Spleen (tissue), 11 donors: ENCODE results near the gene SUV39H1. TPM values are rescaled to one million over a fixed set of nuclear protein-coding genes. Genes with fewer than 3 reads are reported as not detected.
"Not testable (repeated sequence)": the region's sequence is repeated elsewhere in the genome, so short reads cannot be mapped to it uniquely, and the experiment has no call there.

ENCODE experiments used
- DNase-seq: peaks from one replicate; pipeline ENCODE4 v3.0.0-alpha.2; 2020
- H3K27ac ChIP-seq, 8 donors: fragments of 200-600 bp; sonication (generic) in 7 of 8; 1 replicate in 4 of 8; 2 replicates in 4 of 8; pipeline versions ENCODE4 v1.5.0 to v1.8.0; 2016 to 2021; ENCODE audit warnings: inconsistent platforms in 4 of 8, mild to moderate bottlenecking in 4 of 8, moderate library complexity in 1 of 8
- H3K27me3 ChIP-seq, 7 donors: fragments of 200-600 bp; sonication (generic) in 6 of 7; replicated peaks in 1 of 7; 1 replicate in 4 of 7; 2 replicates in 3 of 7; pipeline versions ENCODE4 v1.5.0 to v1.8.0; 2016 to 2021; ENCODE audit warnings: inconsistent platforms in 3 of 7, mild to moderate bottlenecking in 1 of 7
- H3K36me3 ChIP-seq, 6 donors: fragments of 200-600 bp; sonication (generic) in 5 of 6; 1 replicate in 4 of 6; 2 replicates in 2 of 6; pipeline versions ENCODE4 v1.5.0 to v1.8.0; 2016 to 2021; ENCODE audit warnings: inconsistent platforms in 2 of 6
- H3K4me1 ChIP-seq, 6 donors: fragments of 200-600 bp; sonication (generic) in 5 of 6; 1 replicate in 3 of 6; 2 replicates in 3 of 6; pipeline versions ENCODE4 v1.5.0 to v1.8.0; 2016 to 2021; ENCODE audit warnings: inconsistent platforms in 3 of 6
- H3K4me3 ChIP-seq, 8 donors: fragments of 200-600 bp; sonication (generic) in 7 of 8; 1 replicate in 4 of 8; 2 replicates in 4 of 8; pipeline versions ENCODE4 v1.5.0 to v1.8.0; 2016 to 2021; ENCODE audit warnings: inconsistent platforms in 4 of 8, mild to moderate bottlenecking in 4 of 8, moderate library complexity in 2 of 8
- H3K9me3 ChIP-seq, 8 donors: fragments of 200-600 bp; sonication (generic) in 7 of 8; 1 replicate in 4 of 8; 2 replicates in 4 of 8; pipeline versions ENCODE4 v1.5.0 to v1.8.0; 2016 to 2021; ENCODE audit warnings: inconsistent platforms in 4 of 8
- POLR2A ChIP-seq, 3 donors: fragments of 450-650 bp; IDR thresholded peaks; one replicate each; pipeline ENCODE4 v1.5.1; 2017; ENCODE audit warnings: antibody characterized with exemption in 3 of 3, mild to moderate bottlenecking in 1 of 3
- POLR2AphosphoS5 ChIP-seq, 3 donors: sonication (generic); formaldehyde crosslinking; IDR thresholded peaks; one replicate each; pipeline ENCODE4 v1.5.1; 2017; ENCODE audit warnings: antibody characterized with exemption in 3 of 3
- WGBS, 5 donors: extraction: QIAGEN DNeasy Blood & Tissue Kit in 3 of 5; methylation state at CpG; one replicate each; pipeline versions ENCODE4 v1.1.5 to v1.1.7; 2013 to 2018; 5-methylcytosine and 5-hydroxymethylcytosine counted together
- intact Hi-C: fragments of 100-400 bp; cut with DNase I; formaldehyde crosslinking; loops from one replicate; pipeline ENCODE4 v1.15.0; 2023; ENCODE audit warnings: low total_unique reads
- polyA plus RNA-seq, 3 donors: library from polyadenylated mRNA; stranded (reverse); fragments of 200-250 nt; gene quantifications; one replicate each; pipeline ENCODE4 v1.2.1, GENCODE V29; 2013
- total RNA-seq, 7 donors: library from RNA; depleted of rRNA in 3 of 7; stranded (reverse); fragments of >200 nt in 3 of 7; fragmentation: NEBNext Ultra II Directional in 4 of 7; extraction: Animal tissue kit (Norgen Biotek cat#: 25700) in 4 of 7; gene quantifications; one replicate each; pipeline versions ENCODE4 v1.1.0 to v1.2.1, GENCODE V29; 2016 to 2021
- TF ChIP-seq, protein P1 (sequence below), 11 experiments: fragments of 200-600 bp in 7 of 11; fragments of 450-650 bp in 4 of 11; sonication (generic) in 4 of 11; IDR thresholded peaks in 8 of 11; conservative IDR thresholded peaks in 3 of 11; 1 replicate in 7 of 11; 2 replicates in 4 of 11; pipeline versions ENCODE4 v1.4.0 to v1.8.0; 2016 to 2021; ENCODE audit warnings: antibody characterized with exemption in 11 of 11, inconsistent platforms in 4 of 11, mild to moderate bottlenecking in 1 of 11
- donor health status: healthy with polysubstance abuse.
- donor health status: DM: no; HTN: no; CAD: no; lungs with moderate emphysema.
- donor health status: DM: no; HTN: no; CAD: no.
- donor health status: Bipolar disorder and iron deficiency.
- donor health status: healthy.
- donor health status: DM: no; HTN: no; CAD: no.
- donor health status: DM: yes; HTN: yes; CAD: no.

Gene SUV39H1
- total and polyA plus RNA-seq, 10 donors, result 4.0 to 9.2 (median 6.9) TPM

- no peak for DNase-seq
- Histone ChIP-seq H3K9me3 (peaks cover 0 to 5% (median 0%) of the 10 kb centered on the region in 8 donors), H3K27me3 (no peaks in the 10 kb centered on the region), H3K4me3 (no peak overlapping the region), H3K4me1 (no peaks in the 10 kb centered on the region), H3K36me3 (no peaks in the 10 kb centered on the region), H3K27ac (peak overlapping the region in 4 of 8 donors; percentile 53 to 73 (median 66))
- TF ChIP-seq POLR2AphosphoS5 (IDR thresholded peaks at IDR 0.05) (no peak), POLR2A (IDR thresholded peaks at IDR 0.05) (no peak)
- TF ChIP-seq, protein P1, sequence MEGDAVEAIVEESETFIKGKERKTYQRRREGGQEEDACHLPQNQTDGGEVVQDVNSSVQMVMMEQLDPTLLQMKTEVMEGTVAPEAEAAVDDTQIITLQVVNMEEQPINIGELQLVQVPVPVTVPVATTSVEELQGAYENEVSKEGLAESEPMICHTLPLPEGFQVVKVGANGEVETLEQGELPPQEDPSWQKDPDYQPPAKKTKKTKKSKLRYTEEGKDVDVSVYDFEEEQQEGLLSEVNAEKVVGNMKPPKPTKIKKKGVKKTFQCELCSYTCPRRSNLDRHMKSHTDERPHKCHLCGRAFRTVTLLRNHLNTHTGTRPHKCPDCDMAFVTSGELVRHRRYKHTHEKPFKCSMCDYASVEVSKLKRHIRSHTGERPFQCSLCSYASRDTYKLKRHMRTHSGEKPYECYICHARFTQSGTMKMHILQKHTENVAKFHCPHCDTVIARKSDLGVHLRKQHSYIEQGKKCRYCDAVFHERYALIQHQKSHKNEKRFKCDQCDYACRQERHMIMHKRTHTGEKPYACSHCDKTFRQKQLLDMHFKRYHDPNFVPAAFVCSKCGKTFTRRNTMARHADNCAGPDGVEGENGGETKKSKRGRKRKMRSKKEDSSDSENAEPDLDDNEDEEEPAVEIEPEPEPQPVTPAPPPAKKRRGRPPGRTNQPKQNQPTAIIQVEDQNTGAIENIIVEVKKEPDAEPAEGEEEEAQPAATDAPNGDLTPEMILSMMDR (IDR thresholded peaks at IDR 0.05 in 8 of 11, conservative IDR thresholded peaks at IDR 0.05 in 3 of 11), result no peak
- intact Hi-C loops, result no loop called here
- 42 to 75% (median 71%) methylated on average over 4 of the region's 4 CpGs for WGBS, 5 donors
Observed at GRCh38 chrX:48667509-48667908, 29.0 kb upstream of the SUV39H1 start.

- H3K27me3 ChIP-seq, H3K9me3 ChIP-seq, H3K4me3 ChIP-seq, intact Hi-C loops, H3K36me3 ChIP-seq, H3K4me1 ChIP-seq: not testable (repeated sequence)
- H3K27ac ChIP-seq, result peak overlapping the region in 3 of 8 donors; percentile 53 to 73 (median 69)
- DNase-seq, result peak; percentile 28
- WGBS, 5 donors, result 80 to 94% (median 87%) methylated on average over 11 of the region's 11 CpGs
Observed at GRCh38 chrX:48668187-48668586, 28.3 kb upstream of the SUV39H1 start.

DNA sequence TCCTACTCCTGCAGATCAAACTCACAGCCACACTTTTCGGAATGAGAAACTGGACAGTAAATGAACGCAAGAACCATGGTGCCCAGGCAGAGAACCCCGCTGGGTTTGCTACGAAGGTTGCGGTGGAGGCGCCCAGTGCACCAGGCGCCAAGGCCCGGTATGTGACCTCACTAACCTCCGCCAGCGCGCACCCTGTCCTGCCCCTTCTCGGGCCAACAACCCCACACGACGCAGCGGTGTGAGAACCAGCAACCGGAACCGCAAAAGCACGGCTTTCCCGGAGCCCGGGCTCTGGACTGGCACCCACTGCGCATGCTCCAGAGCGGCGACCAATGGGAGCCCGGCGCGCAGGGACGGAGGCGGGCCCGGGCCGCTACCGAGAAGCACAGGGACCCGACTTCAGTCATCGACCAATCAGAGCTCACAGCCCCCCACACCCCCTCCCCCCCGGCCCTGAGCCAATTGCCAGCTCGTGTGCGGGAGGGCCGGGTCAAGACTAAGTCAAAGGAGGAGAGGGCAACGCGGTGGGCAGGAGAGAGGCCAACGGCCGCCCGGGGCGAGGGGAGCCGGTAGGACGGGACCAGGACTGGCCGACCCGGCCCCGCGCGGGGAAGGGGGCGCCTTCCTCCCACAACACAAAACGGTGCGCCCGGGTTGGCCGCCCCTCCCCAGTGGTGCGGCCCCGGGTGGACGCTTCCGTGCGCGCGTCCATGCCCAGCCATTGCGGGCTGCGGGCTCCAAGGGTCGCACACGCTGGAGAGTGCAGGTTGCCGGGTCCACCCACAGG is 20.2 kb upstream of the SUV39H1 start:
- H3K4me1 ChIP-seq, result peaks cover 0 to 43% (median 9%) of the 10 kb centered on the region in 6 donors

DNA sequence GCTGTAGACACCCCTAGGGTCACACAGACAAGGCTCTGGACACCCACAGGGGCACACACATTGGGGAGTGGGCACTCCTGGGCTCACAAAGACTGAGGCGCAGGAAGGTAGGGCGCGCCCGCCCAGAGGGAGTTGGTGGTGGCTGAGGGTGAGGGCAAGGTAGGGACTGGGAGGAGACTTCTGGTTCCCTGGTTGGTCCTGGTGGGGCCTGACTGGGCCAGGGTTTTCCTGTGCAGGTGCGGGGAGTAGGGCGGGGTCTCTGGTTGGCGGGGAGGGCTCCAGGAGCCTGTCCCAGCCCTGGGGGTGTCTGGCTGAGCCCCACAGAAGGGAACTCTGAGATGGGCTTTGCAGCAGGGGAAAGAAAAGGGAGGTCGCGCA is 19.7 kb upstream of the SUV39H1 start:
- WGBS, 5 donors, result 0 to 31% (median 3%) methylated on average over 7 to 9 of the region's 9 CpGs
- Histone ChIP-seq H3K27ac (peak overlapping the region; percentile 73 to 96 (median 90)), H3K36me3 (no peaks in the 10 kb centered on the region), H3K27me3 (no peaks in the 10 kb centered on the region), H3K4me1 (peaks cover 0 to 48% (median 9%) of the 10 kb centered on the region in 6 donors), H3K4me3 (peak overlapping the region; percentile 48 to 88 (median 60)), H3K9me3 (no peaks in the 10 kb centered on the region)
- no peak for DNase-seq
- TF ChIP-seq POLR2AphosphoS5 (IDR thresholded peaks at IDR 0.05) (no peak), POLR2A (IDR thresholded peaks at IDR 0.05) (no peak)
- TF ChIP-seq, protein P1 (IDR thresholded peaks at IDR 0.05 in 8 of 11, conservative IDR thresholded peaks at IDR 0.05 in 3 of 11), result no peak
- intact Hi-C loops, result no loop called here

More for the DNA sequence above, 20.2 kb upstream of the SUV39H1 start:
- Histone ChIP-seq H3K27me3 (no peaks in the 10 kb centered on the region), H3K4me3 (peak overlapping the region; percentile 48 to 88 (median 60)), H3K36me3 (no peaks in the 10 kb centered on the region), H3K9me3 (no peaks in the 10 kb centered on the region), H3K27ac (peak overlapping the region; percentile 73 to 96 (median 90))
- TF ChIP-seq POLR2AphosphoS5 (IDR thresholded peaks at IDR 0.05), result peak; percentile 91 to 94 (median 94)
- TF ChIP-seq, protein P1 (IDR thresholded peaks at IDR 0.05 in 8 of 11, conservative IDR thresholded peaks at IDR 0.05 in 3 of 11), result no peak
- peak; percentile 6 to 55 (median 53) for TF ChIP-seq POLR2A (IDR thresholded peaks at IDR 0.05)
- WGBS, 5 donors, result 0 to 52% (median 2%) methylated on average over 10 to 67 of the region's 67 CpGs
- peak; percentile 94 for DNase-seq
- intact Hi-C loops, result no loop called here
